Transverse colon (tissue), 3 donors: ENCODE measurements around the gene SCN4A.

ENCODE experiments used
- CTCF ChIP-seq, 5 experiments: fragments of 200-600 bp in 3 of 5; fragments of 450-650 bp in 2 of 5; sonication (generic) in 3 of 5; IDR thresholded peaks; 1 replicate in 2 of 5; 2 replicates in 3 of 5; pipeline ENCODE4 v1.5.1; 2016 to 2017; ENCODE audit warnings: antibody characterized with exemption in 5 of 5, inconsistent platforms in 3 of 5, mild to moderate bottlenecking in 2 of 5, moderate library complexity in 1 of 5
- EP300 ChIP-seq: sonication (generic); formaldehyde crosslinking; IDR thresholded peaks from one replicate; pipeline ENCODE4 v1.6.1; 2017; ENCODE audit warnings: antibody characterized with exemption, low read depth
- POLR2A ChIP-seq: fragments of 450-650 bp; IDR thresholded peaks from one replicate; pipeline ENCODE4 v1.6.1; 2016; ENCODE audit warnings: antibody characterized with exemption, mild to moderate bottlenecking, moderate library complexity

GRCh38 chr17:63925615-63926014 lies 47.1 kb downstream of the SCN4A start:
- no peak for TF ChIP-seq CTCF (IDR thresholded peaks at IDR 0.05)
- TF ChIP-seq POLR2A = no peak
- no peak for TF ChIP-seq EP300
